Heart left ventricle (tissue), 16 donors: ENCODE results near the gene C17orf107. TPM values are rescaled to one million over a fixed set of nuclear protein-coding genes. Genes with fewer than 3 reads are reported as not detected.
"Not testable (repeated sequence)": the region's sequence is repeated elsewhere in the genome, so short reads cannot be mapped to it uniquely, and the experiment has no call there.

Experiments
- ATAC-seq, 4 donors: fragments of 200-7000 bp; cut with Tn5 transposase; one replicate each; pipeline ENCODE4 v1.9.1; 2020 to 2022; ENCODE audit warnings: moderate library complexity in 4 of 4, mild to moderate bottlenecking in 3 of 4, moderate number of reproducible peaks in 1 of 4
- DNase-seq, 5 donors: peaks; one replicate each; pipeline ENCODE4 v3.0.0-alpha.2; 2020
- H3K27ac ChIP-seq, 12 donors: fragments of 200-600 bp; sonication (generic) in 4 of 12; one replicate each; pipeline versions ENCODE4 v1.5.0 to v1.8.0; 2016 to 2022; ENCODE audit warnings: mild to moderate bottlenecking in 2 of 12
- H3K27me3 ChIP-seq, 9 donors: fragments of 200-600 bp; sonication (generic) in 2 of 9; one replicate each; pipeline versions ENCODE4 v1.5.1 to v1.8.0; 2016 to 2022; ENCODE audit warnings: mild to moderate bottlenecking in 3 of 9
- H3K36me3 ChIP-seq, 9 donors: fragments of 200-600 bp; sonication (generic) in 2 of 9; one replicate each; pipeline versions ENCODE4 v1.5.0 to v1.8.0; 2018 to 2022; ENCODE audit warnings: mild to moderate bottlenecking in 2 of 9
- H3K4me1 ChIP-seq, 12 donors: fragments of 200-600 bp; sonication (generic) in 4 of 12; one replicate each; pipeline versions ENCODE4 v1.5.0 to v1.8.0; 2016 to 2022; ENCODE audit warnings: mild to moderate bottlenecking in 3 of 12
- H3K4me3 ChIP-seq, 12 donors: fragments of 200-600 bp; sonication (generic) in 4 of 12; one replicate each; pipeline versions ENCODE4 v1.5.0 to v1.8.0; 2017 to 2022; ENCODE audit warnings: mild to moderate bottlenecking in 9 of 12, moderate library complexity in 4 of 12
- H3K9me3 ChIP-seq, 12 donors: fragments of 200-600 bp; sonication (generic) in 4 of 12; one replicate each; pipeline versions ENCODE4 v1.5.0 to v1.8.0; 2016 to 2022; ENCODE audit warnings: mild to moderate bottlenecking in 1 of 12
- POLR2A ChIP-seq, 2 donors: fragments of 450-650 bp; IDR thresholded peaks; one replicate each; pipeline ENCODE4 v1.6.1; 2017; ENCODE audit warnings: antibody characterized with exemption in 2 of 2, mild to moderate bottlenecking in 2 of 2, moderate library complexity in 2 of 2
- WGBS, 4 donors: extraction: QIAGEN DNeasy Blood & Tissue Kit in 2 of 4; methylation state at CpG; one replicate each; pipeline versions ENCODE4 v1.1.5 to v1.1.7; 2013 to 2018; 5-methylcytosine and 5-hydroxymethylcytosine counted together
- intact Hi-C, 10 donors: fragments of 100-400 bp; cut with DNase I; formaldehyde crosslinking; loops; one replicate each; pipeline versions ENCODE4 v1.11.1 to v1.14.2; 2022
- polyA plus RNA-seq, 2 donors: library from polyadenylated mRNA; stranded (reverse); fragments of 200-250 nt; gene quantifications; one replicate each; pipeline ENCODE4 v1.2.3, GENCODE V29; 2013
- total RNA-seq, 9 donors: library from RNA; depleted of rRNA in 2 of 9; stranded (reverse); fragments of >200 nt in 2 of 9; fragmentation: NEBNext Ultra II Directional in 3 of 9; extraction: Animal tissue kit (Norgen Biotek cat#: 25700) in 3 of 9; gene quantifications; one replicate each; pipeline versions ENCODE4 v1.1.0 to v1.2.4, GENCODE V29; 2016 to 2023
- TF ChIP-seq, protein P1 (sequence below), 12 donors: fragments of 200-600 bp; sonication (generic) in 4 of 12; IDR thresholded peaks; one replicate each; pipeline versions ENCODE4 v1.5.0 to v1.8.0; 2018 to 2022; ENCODE audit warnings: antibody characterized with exemption in 12 of 12, mild to moderate bottlenecking in 5 of 12
- donor health status: ischemic (EF 13 %, LVEDD 7.1; RV severe dilation, severe dysfunction).
- donor health status: healthy with polysubstance abuse.
- donor health status: DM: no; HTN: yes; CAD: no.
- donor health status: DM: no; HTN: no; CAD: no.
- donor health status: ischemic (EF 25% LVEDD 6.9; RV normal size, moderate dysfunction).
- donor health status: ischemic (EF 25% LVEDD 5.7; RV mildly dilated, moderate dysfunction).
- donor health status: healthy.
- donor health status: DM: yes; HTN: yes; CAD: no.
- donor health status: ischemic (EF 35%, LVEDD 5.7; RV mildly dilated, moderate dysfunction).
- donor health status: nonischemic (EF 11% LVEDD 7.7; RV severe dilation, severe dysfunction).
- donor health status: DM: yes; HTN: yes; CAD: no.
- donor health status: PGD.
- donor health status: ischemic (EF 29% LVEDD 5.4; RV normal size, mild dysfunction).
- donor health status: nonischemic (EF 23%, LVEDD 6.1; RV moderate dilation, normal function).

The C17orf107 gene
- total and polyA plus RNA-seq, 11 donors: 0.07 to 1.3 (median 0.46) TPM

- DNase-seq (no peak), ATAC-seq (no peak)
- Histone ChIP-seq H3K27ac (peak overlapping the region in 8 of 12 donors; percentile 11 to 88 (median 78)), H3K9me3 (no peaks in the 10 kb centered on the region), H3K36me3 (peaks cover 0 to 16% (median 0%) of the 10 kb centered on the region in 9 donors), H3K4me3 (no peak overlapping the region), H3K27me3 (no peaks in the 10 kb centered on the region), H3K4me1 (peaks cover 4 to 52% (median 36%) of the 10 kb centered on the region in 12 donors)
- no peak for TF ChIP-seq POLR2A (IDR thresholded peaks at IDR 0.05)
- TF ChIP-seq, protein P1, sequence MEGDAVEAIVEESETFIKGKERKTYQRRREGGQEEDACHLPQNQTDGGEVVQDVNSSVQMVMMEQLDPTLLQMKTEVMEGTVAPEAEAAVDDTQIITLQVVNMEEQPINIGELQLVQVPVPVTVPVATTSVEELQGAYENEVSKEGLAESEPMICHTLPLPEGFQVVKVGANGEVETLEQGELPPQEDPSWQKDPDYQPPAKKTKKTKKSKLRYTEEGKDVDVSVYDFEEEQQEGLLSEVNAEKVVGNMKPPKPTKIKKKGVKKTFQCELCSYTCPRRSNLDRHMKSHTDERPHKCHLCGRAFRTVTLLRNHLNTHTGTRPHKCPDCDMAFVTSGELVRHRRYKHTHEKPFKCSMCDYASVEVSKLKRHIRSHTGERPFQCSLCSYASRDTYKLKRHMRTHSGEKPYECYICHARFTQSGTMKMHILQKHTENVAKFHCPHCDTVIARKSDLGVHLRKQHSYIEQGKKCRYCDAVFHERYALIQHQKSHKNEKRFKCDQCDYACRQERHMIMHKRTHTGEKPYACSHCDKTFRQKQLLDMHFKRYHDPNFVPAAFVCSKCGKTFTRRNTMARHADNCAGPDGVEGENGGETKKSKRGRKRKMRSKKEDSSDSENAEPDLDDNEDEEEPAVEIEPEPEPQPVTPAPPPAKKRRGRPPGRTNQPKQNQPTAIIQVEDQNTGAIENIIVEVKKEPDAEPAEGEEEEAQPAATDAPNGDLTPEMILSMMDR (IDR thresholded peaks at IDR 0.05): no peak
- 89 to 93% (median 92%) methylated on average over 6 to 7 of the region's 7 CpGs for WGBS, 4 donors
- intact Hi-C loops: no loop called here
Observed at GRCh38 chr17:4856937-4857314, 42.4 kb upstream of the C17orf107 start.

DNA sequence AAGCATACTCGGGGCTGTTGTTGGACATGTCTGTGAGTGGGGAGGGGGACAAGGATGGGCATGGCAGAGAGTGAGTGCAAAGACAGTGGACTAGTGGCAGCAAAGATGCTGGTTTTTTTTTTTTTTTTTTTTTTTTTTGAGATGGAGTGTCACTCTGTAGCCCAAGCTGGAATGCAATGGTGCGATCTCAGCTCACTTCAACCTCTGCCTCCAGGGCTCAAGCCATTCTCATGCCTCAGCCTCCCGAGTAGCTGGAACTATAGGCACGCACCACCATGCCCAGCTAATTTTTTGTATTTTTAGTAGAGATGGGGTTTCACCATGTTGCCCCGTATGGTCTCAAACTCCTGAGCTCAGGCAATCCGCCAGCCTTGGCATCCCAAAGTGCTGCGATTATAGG lies 42.0 kb upstream of the C17orf107 start:
- H3K27me3 ChIP-seq, ATAC-seq, H3K4me3 ChIP-seq, DNase-seq, intact Hi-C loops, H3K9me3 ChIP-seq: not testable (repeated sequence)
- Histone ChIP-seq H3K36me3 (peaks cover 0 to 16% (median 0%) of the 10 kb centered on the region in 9 donors), H3K4me1 (peaks cover 4 to 52% (median 36%) of the 10 kb centered on the region in 12 donors), H3K27ac (peak overlapping the region in 11 of 12 donors; percentile 65 to 88 (median 78))
- WGBS, 4 donors: 77 to 90% (median 88%) methylated on average over 7 of the region's 7 CpGs

- ATAC-seq (peak; percentile 68 to 89 (median 75)), DNase-seq (peak in 4 of 5 donors; percentile 37 to 58 (median 49))
- peaks cover 4 to 54% (median 39%) of the 10 kb centered on the region in 12 donors for H3K4me1 ChIP-seq
- no peaks in the 10 kb centered on the region for H3K27me3 ChIP-seq
- WGBS, 4 donors: 51 to 66% (median 57%) methylated on average over 7 of the region's 7 CpGs
- H3K36me3 ChIP-seq: peaks cover 0 to 16% (median 0%) of the 10 kb centered on the region in 9 donors
- peak overlapping the region in 6 of 12 donors; percentile 2 to 29 (median 10) for H3K4me3 ChIP-seq
- intact Hi-C loops: no loop called here
- TF ChIP-seq, protein P1 (IDR thresholded peaks at IDR 0.05): no peak
- TF ChIP-seq POLR2A (IDR thresholded peaks at IDR 0.05): no peak
- H3K27ac ChIP-seq: peak overlapping the region; percentile 51 to 88 (median 79)
- no peaks in the 10 kb centered on the region for H3K9me3 ChIP-seq
Observed at GRCh38 chr17:4858068-4858881, 41.1 kb upstream of the C17orf107 start.

DNA sequence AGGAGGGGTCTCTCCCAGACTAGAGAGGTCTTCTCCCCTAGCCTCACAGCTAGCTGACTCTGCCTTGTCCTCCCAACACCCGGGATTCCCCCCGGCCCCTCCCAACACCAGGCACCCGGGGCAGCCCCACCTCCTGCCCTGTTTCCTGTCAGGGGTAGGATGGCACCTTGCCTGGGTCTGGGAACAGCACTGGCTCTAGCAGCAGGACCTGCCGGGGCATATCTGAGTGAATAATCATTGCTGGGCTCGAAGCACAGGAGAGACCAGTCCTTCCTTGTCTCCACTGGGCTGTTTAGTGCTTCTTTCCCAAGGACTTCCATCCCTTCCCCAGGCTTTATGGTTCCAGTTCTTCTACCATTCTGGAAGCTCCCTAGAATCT lies 40.5 kb upstream of the C17orf107 start:
- peaks cover 4 to 54% (median 40%) of the 10 kb centered on the region in 12 donors for H3K4me1 ChIP-seq
- 12 to 17% (median 15%) methylated on average over 4 to 5 of the region's 5 CpGs for WGBS, 4 donors
- peak; percentile 73 to 93 (median 87) for ATAC-seq
- TF ChIP-seq, protein P1 (IDR thresholded peaks at IDR 0.05): no peak
- TF ChIP-seq POLR2A (IDR thresholded peaks at IDR 0.05): no peak
- H3K9me3 ChIP-seq: no peaks in the 10 kb centered on the region
- peak overlapping the region in 6 of 12 donors; percentile 2 to 29 (median 11) for H3K4me3 ChIP-seq
- peak; percentile 67 to 80 (median 74) for DNase-seq
- H3K27me3 ChIP-seq: no peaks in the 10 kb centered on the region
- intact Hi-C loops: no loop called here
- H3K36me3 ChIP-seq: peaks cover 0 to 16% (median 0%) of the 10 kb centered on the region in 9 donors
- peak overlapping the region; percentile 51 to 88 (median 78) for H3K27ac ChIP-seq
